HK-2 (cell line): Measurements from ENCODE around the gene ILF2.
"Not testable (repeated sequence)": the region's sequence is repeated elsewhere in the genome, so short reads cannot be mapped to it uniquely, and the experiment has no call there.

ENCODE experiments used
- DNase-seq: peaks from one replicate; pipeline ENCODE4 v3.0.0-alpha.2; 2018; ENCODE audit not compliant: unreplicated experiment

Gene ILF2

GRCh38 chr1:153649137-153649862, 21.5 kb downstream of the ILF2 start:
- no peak for DNase-seq

GRCh38 chr1:153648000-153648643, 22.7 kb downstream of the ILF2 start:
- no peak for DNase-seq

- DNase-seq = no peak
These were observed 23.5 kb downstream of the ILF2 start for GRCh38 chr1:153647346-153647714.

GRCh38 chr1:153646672-153647345, 24.0 kb downstream of the ILF2 start:
- no peak for DNase-seq

- no peak for DNase-seq
These were observed 27.0 kb downstream of the ILF2 start for GRCh38 chr1:153643816-153644215.

GRCh38 chr1:153643100-153643499, 27.7 kb downstream of the ILF2 start:
- no peak for DNase-seq

DNA sequence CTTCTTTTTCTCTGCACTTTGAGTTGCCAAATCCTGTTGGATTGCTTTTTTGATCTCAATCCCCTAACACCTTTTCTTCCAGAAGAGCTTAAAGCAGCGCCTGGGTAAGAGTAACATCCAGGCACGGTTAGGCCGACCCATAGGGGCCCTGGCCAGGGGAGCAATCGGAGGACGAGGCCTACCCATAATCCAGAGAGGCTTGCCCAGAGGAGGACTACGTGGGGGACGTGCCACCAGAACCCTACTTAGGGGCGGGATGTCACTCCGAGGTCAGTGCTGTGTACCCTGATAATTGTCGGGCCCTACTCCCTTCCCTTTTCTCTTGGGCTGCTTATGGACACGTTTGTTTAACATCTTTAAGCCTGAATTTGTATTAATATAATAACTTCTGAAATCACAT, 28.6 kb downstream of the ILF2 start:
- DNase-seq = no peak

- no peak for DNase-seq
These were observed 29.9 kb downstream of the ILF2 start for GRCh38 chr1:153640861-153641260.

DNA sequence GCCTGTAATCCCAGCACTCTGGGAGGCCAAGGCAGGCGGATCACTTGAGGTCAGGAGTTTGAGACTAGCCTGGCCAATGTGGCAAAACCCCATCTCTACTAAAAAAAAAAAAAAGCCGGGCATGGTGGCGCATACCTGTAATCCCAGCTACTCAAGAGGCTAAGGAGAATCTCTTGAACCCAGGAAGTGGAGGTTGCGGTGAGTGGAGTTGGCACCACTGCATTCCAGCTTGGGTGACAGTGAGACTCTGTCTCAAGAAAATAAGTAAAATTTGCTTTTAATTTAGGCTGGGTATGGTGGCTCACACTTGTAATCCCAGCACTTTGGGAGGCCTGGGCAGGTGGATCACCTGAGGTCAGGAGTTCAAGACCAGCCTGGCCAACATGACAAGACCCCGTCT, 30.6 kb downstream of the ILF2 start:
- not testable (repeated sequence) for DNase-seq

DNA sequence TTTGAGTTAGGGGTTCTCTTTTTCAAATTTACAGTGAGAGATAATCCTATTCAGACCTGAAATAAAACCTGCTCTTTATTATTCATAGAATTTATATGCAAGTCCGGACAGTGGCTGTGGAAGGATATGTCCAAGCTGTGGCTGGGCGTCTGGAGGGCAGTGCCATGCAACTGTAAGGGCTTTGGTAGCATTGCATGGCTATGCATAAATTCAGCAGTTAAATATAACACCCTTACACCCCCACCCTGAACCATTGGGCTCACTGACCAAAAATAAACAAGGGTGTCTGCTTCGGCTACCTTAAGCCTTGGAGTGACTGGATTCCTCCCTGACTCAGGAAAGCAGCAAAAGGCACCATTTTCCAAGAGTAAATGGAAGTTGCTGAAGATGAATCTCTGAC, 31.5 kb downstream of the ILF2 start:
- DNase-seq = no peak

DNA sequence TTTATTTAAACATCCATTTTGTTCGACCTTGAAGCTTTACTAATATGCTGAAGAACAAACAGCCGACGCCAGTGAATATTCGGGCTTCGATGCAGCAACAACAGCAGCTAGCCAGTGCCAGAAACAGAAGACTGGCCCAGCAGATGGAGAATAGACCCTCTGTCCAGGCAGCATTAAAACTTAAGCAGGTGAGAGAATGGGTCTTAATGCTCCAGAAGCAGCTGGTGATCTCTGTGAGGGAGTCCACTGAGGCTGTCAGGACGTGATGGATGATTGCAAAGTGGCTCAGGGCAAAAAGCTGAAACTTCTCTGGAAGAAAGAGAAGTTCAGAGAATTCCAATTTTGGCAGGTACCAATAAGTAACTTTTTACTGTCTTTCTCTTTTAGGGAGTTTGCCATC, 32.5 kb downstream of the ILF2 start:
- no peak for DNase-seq

- no peak for DNase-seq
These were observed 34.5 kb downstream of the ILF2 start for GRCh38 chr1:153636312-153636711.

DNA sequence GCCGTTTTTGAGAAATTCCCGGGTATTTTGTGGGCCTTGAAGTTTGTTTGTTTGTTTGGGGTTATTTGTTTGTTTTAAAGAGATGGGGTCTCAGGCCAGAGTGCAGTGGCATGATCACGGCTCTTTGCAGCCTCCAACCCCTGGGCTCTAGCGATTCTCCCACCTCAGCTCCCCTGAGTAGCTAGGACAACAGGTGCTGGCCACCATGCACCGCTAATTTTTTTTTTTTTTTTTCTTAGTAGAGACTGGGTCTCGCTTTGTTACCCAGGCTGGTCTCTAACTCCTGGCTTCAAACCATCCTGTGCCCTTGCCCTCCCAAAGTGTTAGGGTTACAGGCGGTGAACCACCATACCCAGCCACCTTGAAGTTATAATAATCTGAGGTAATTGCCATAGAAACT, 34.9 kb downstream of the ILF2 start:
- DNase-seq = no peak

- peak; percentile 98 for DNase-seq
These were observed 36.8 kb downstream of the ILF2 start, which contains the start of gene CHTOP for GRCh38 chr1:153633754-153634665. CHTOP (plus strand) TSS chr1:153634066; CDS start chr1:153636589, 2,523 bp downstream.

DNA sequence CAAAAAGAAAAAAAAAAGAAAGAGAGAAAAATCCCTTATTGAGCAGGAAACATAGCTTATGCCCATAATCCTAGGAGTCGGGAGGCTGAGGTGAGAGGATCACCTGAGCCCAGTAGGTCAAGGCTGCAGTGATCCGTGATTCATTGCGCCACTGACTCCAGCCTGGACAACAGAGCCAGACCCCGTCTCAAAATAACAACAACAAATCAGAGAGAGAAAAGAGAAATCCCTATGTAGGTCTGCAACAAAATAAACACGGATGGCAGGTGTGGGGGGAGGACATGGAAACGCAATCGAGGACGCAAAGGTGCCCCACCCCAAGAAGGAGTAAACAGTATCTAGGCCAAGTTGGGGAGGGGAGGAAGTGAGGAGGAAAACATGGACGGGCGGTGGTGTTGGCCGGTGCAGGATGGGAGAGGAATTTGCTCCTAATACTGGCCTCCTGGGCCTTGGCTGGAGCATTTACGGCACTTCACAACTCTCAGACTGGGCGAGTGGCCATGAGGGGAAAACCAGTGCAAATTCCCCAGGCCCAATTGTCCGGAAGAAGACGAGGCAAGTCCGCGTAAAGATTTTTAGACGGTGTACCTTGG, 37.5 kb downstream of the ILF2 start:
- no peak for DNase-seq

DNA sequence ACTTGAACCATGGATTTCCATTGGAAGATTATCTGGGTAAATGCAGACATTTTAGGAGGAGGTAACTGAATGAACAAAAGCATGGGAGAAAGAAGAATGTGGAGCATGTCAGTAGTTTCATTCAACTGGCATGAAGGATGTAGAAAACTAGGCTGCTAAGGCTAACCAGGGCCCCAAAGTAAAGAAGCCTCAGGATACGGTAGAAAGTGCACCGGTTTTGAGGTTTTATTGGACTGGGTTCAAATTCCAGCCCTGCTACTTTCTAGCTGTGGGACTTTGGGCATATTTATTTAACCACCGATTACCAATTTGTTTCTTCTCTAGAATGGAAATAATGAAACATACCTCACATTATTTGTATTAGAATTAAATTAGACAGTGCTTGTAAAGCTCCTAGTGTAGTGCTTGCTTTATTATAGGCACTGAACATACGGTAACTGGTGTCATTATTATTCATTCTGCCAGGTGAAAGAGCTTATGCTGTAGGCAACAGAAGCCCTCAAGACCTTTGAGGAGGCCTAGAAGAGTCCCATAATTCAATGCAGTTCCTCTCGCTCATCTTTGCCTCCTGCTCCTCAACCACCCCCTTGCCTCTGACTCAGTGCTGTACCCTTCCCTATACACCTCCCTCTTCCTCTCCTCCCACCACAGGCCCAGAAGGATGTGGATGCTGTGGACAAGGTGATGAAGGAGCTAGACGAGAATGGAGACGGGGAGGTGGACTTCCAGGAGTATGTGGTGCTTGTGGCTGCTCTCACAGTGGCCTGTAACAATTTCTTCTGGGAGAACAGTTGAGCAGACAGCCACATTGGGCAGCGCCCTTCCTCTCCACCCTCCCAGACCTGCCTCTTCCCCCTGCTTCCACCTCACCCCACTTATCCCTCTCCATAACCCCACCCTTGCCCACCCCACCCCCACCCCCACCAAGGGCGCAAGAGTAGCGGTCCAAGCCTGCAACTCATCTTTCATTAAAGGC, 39.5 kb downstream of the ILF2 start:
- no peak for DNase-seq

- no peak for DNase-seq
These were observed 40.4 kb downstream of the ILF2 start for GRCh38 chr1:153630384-153630783.

DNA sequence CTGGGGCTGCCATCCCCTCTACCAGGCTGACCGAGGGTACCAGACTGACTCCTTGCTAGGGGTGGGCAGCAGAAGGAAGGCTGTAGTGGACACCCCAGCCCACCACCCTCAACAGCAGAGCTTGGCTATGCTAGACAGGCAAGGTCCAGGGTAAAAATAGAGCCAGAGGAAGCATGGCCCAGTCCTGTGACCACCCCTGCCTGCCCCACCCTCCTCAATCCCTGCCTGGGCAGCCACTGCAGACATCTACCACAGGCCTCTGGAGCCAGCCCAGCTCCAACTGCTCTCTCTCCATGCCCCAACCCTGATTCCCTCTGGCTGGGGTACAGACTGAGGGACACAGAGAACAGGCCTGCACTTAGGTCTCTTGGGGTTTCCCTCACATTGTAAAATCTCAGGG, 40.8 kb downstream of the ILF2 start:
- DNase-seq = no peak

DNA sequence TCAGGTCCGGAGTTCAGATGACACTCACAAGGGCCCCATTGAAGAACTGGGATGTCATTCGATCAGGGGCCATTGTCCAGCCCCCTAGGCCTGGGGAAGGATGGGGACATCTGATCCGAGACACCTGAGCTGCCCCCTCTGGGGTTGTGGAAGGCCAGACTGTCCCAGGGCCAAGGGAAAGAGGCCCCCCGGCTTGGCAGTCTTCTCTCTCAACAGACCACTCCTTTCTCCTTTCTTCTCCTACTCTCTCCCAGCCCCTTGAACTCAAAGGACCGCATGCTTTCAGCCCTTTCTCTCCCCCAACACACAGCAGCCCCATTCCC, 41.5 kb downstream of the ILF2 start:
- DNase-seq = no peak

GRCh38 chr1:153628638-153629342, 42.0 kb downstream of the ILF2 start:
- DNase-seq = no peak
